Vagina (tissue), 2 donors: Measurements from ENCODE around the gene NR3C2.

Experiments used
- POLR2AphosphoS5 ChIP-seq, 2 donors: sonication (generic); formaldehyde crosslinking; IDR thresholded peaks; one replicate each; pipeline ENCODE4 v1.9.0; 2017; ENCODE audit warnings: antibody characterized with exemption in 2 of 2, mild to moderate bottlenecking in 2 of 2, low read depth in 1 of 2; ENCODE audit not compliant: insufficient read depth in 1 of 2
- TF ChIP-seq, protein P1 (sequence below), 3 experiments: fragments of 450-650 bp in 2 of 3; fragments of 200-600 bp in 1 of 3; sonication (generic) in 1 of 3; IDR thresholded peaks; one replicate each; pipeline ENCODE4 v1.5.1; 2017 to 2019; ENCODE audit warnings: antibody characterized with exemption in 3 of 3, mild to moderate bottlenecking in 2 of 3, moderate library complexity in 2 of 3

DNA sequence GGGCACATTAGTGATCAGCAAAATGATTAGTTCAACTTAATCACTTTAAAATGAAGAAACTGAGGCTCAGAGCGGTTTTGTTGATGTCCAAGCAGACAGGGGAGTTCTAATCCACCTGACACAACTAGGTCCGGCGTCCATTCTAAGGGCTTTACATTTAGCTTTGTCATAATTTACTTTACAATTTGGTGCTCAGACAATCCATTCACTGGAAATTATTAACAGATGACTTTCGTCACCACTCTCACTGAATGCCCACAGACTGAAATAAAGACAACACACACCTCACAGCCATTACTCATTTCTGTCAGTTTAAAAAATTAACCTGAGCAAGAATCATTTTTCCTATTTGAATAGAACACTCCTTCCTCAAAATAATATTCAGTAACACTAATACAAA, 10.8 kb downstream of the NR3C2 start:
- no peak for TF ChIP-seq POLR2AphosphoS5 (IDR thresholded peaks at IDR 0.05; ENCODE audit: insufficient read depth in 1 of 2, low read depth in 1 of 2)
- TF ChIP-seq, protein P1, sequence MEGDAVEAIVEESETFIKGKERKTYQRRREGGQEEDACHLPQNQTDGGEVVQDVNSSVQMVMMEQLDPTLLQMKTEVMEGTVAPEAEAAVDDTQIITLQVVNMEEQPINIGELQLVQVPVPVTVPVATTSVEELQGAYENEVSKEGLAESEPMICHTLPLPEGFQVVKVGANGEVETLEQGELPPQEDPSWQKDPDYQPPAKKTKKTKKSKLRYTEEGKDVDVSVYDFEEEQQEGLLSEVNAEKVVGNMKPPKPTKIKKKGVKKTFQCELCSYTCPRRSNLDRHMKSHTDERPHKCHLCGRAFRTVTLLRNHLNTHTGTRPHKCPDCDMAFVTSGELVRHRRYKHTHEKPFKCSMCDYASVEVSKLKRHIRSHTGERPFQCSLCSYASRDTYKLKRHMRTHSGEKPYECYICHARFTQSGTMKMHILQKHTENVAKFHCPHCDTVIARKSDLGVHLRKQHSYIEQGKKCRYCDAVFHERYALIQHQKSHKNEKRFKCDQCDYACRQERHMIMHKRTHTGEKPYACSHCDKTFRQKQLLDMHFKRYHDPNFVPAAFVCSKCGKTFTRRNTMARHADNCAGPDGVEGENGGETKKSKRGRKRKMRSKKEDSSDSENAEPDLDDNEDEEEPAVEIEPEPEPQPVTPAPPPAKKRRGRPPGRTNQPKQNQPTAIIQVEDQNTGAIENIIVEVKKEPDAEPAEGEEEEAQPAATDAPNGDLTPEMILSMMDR (IDR thresholded peaks at IDR 0.05), result no peak
